HepG2 (cell line): Measurements from ENCODE around the gene LRRC8D. TPM values are rescaled to one million over a fixed set of nuclear protein-coding genes. Genes with fewer than 3 reads are reported as not detected.

Experiments used
- CENPT ChIP-seq: sonication (generic); formaldehyde crosslinking; IDR thresholded peaks from 2 replicates; pipeline ENCODE4 v1.8.0; 2022; ENCODE audit warnings: low read depth, mild to moderate bottlenecking, moderate library complexity, missing genetic modification reagents
- FOXK2 ChIP-seq: fragments of 450-650 bp; IDR thresholded peaks from 2 replicates; pipeline ENCODE4 v1.6.1; 2016
- KLF13 ChIP-seq: sonication (generic); formaldehyde crosslinking; IDR thresholded peaks from 2 replicates; pipeline ENCODE4 v1.4.0; 2020; ENCODE audit warnings: mild to moderate bottlenecking, missing genetic modification reagents
- NFE2L2 ChIP-seq: fragments of 150-350 bp; IDR thresholded peaks from 2 replicates; pipeline ENCODE4 v1.6.1; 2014; ENCODE audit warnings: low read length
- NONO ChIP-seq, 2 experiments: fragments of 450-650 bp in 1 of 2; sonication (generic) in 1 of 2; formaldehyde crosslinking in 1 of 2; IDR thresholded peaks in 1 of 2; conservative IDR thresholded peaks in 1 of 2; 2 replicates each; pipeline versions ENCODE4 v1.6.1 to v1.8.0; 2017 to 2022; ENCODE audit warnings: mild to moderate bottlenecking in 1 of 2, missing genetic modification reagents in 1 of 2, moderate library complexity in 1 of 2
- PHF5A ChIP-seq: IDR thresholded peaks from one replicate; pipeline ENCODE4 v1.6.1; 2018; ENCODE audit warnings: low read depth, missing genetic modification reagents; ENCODE audit not compliant: unreplicated experiment
- RARA ChIP-seq: IDR thresholded peaks from 2 replicates; pipeline ENCODE4 v1.6.1; 2016; ENCODE audit warnings: missing genetic modification reagents, missing compliant biosample characterization
- RARG ChIP-seq: sonication (generic); formaldehyde crosslinking; IDR thresholded peaks from 2 replicates; pipeline ENCODE4 v1.4.0; 2020; ENCODE audit warnings: low read depth, mild to moderate bottlenecking, missing genetic modification reagents
- RNF2 ChIP-seq: fragments of 450-650 bp; conservative IDR thresholded peaks from 2 replicates; pipeline ENCODE4 v1.6.1; 2016; ENCODE audit warnings: low read depth
- SKIL ChIP-seq: sonication (generic); formaldehyde crosslinking; IDR thresholded peaks from 2 replicates; pipeline ENCODE4 v1.8.0; 2022; ENCODE audit warnings: missing genetic modification reagents, mild to moderate bottlenecking, moderate library complexity, borderline replicate concordance
- SMAD3 ChIP-seq: sonication (generic); formaldehyde crosslinking; IDR thresholded peaks from 2 replicates; pipeline ENCODE4 v1.4.0; 2020; ENCODE audit warnings: missing genetic modification reagents
- YEATS2 ChIP-seq: sonication (generic); formaldehyde crosslinking; IDR thresholded peaks from 2 replicates; pipeline ENCODE4 v1.4.0; 2020; ENCODE audit warnings: missing genetic modification reagents, borderline replicate concordance
- ZBTB10 ChIP-seq: sonication (generic); formaldehyde crosslinking; IDR thresholded peaks from 2 replicates; pipeline ENCODE4 v1.4.0; 2020; ENCODE audit warnings: missing genetic modification reagents, borderline replicate concordance
- ZFP36 ChIP-seq: fragments of 150-350 bp; IDR thresholded peaks from 2 replicates; pipeline ENCODE4 v1.6.1; 2018; ENCODE audit warnings: borderline replicate concordance, low read length, low read depth; ENCODE audit not compliant: partially characterized antibody
- ZNF460 ChIP-seq: sonication (generic); formaldehyde crosslinking; IDR thresholded peaks from 2 replicates; pipeline ENCODE4 v1.5.1; 2020; ENCODE audit warnings: missing genetic modification reagents, mild to moderate bottlenecking, borderline replicate concordance
- ZNF484 ChIP-seq: sonication (generic); formaldehyde crosslinking; IDR thresholded peaks from 2 replicates; pipeline ENCODE4 v1.5.1; 2020; ENCODE audit warnings: mild to moderate bottlenecking, low read depth, missing genetic modification reagents, borderline replicate concordance
- ZNF562 ChIP-seq: sonication (generic); formaldehyde crosslinking; IDR thresholded peaks from 2 replicates; pipeline ENCODE4 v1.8.0; 2022; ENCODE audit warnings: missing genetic modification reagents, borderline replicate concordance
- ZNF569 ChIP-seq: sonication (generic); formaldehyde crosslinking; IDR thresholded peaks from 2 replicates; pipeline ENCODE4 v1.5.0; 2020; ENCODE audit warnings: mild to moderate bottlenecking, missing genetic modification reagents, moderate library complexity, borderline replicate concordance
- ZNF614 ChIP-seq: IDR thresholded peaks from 2 replicates; pipeline ENCODE4 v1.6.1; 2018; ENCODE audit warnings: missing biosample characterization, missing genetic modification reagents, inconsistent platforms, borderline replicate concordance
- ZNF672 ChIP-seq: sonication (generic); formaldehyde crosslinking; IDR thresholded peaks from 2 replicates; pipeline ENCODE4 v1.8.1; 2022; ENCODE audit warnings: missing genetic modification reagents
- ZNF720 ChIP-seq: sonication (generic); formaldehyde crosslinking; IDR thresholded peaks from 2 replicates; pipeline ENCODE4 v1.4.0; 2020; ENCODE audit warnings: missing genetic modification reagents
- ZNF775 ChIP-seq: sonication (generic); formaldehyde crosslinking; IDR thresholded peaks from 2 replicates; pipeline ENCODE4 v1.4.0; 2020; ENCODE audit warnings: missing genetic modification reagents, mild to moderate bottlenecking, moderate library complexity, borderline replicate concordance
- polyA plus RNA-seq, 8 experiments: library from polyadenylated mRNA; depleted of rRNA in 3 of 8; stranded (reverse) in 7 of 8; unstranded in 1 of 8; fragments of >200 nt; fragmentation: Illumina TruSeq in 4 of 8; extraction: Trizol in 4 of 8; gene quantifications; 2 replicates each; pipeline versions ENCODE4 v1.2.1 to v1.2.3, GENCODE V29; 2011 to 2016; ENCODE audit warnings: low read depth in 4 of 8, missing spikeins in 1 of 8, mixed read lengths in 1 of 8; ENCODE audit not compliant: insufficient read depth in 1 of 8
- total RNA-seq, 5 experiments: library from RNA; depleted of rRNA; stranded (reverse); fragments of >200 nt; fragmentation: Illumina TruSeq; extraction: Trizol; gene quantifications; 2 replicates each; pipeline ENCODE4 v1.2.3, GENCODE V29; 2016; ENCODE audit warnings: low read depth in 1 of 5
- TF ChIP-seq, protein P1 (sequence below): sonication (generic); formaldehyde crosslinking; IDR thresholded peaks from 2 replicates; pipeline ENCODE4 v1.5.1; 2020; ENCODE audit warnings: mild to moderate bottlenecking, missing genetic modification reagents, moderate library complexity

Gene LRRC8D
- total and polyA plus RNA-seq, 2 of the 13 experiments (the other 11 are each of a cell fraction or from before 2014, with no cell fraction given), result 29.9 to 45.5 TPM

DNA sequence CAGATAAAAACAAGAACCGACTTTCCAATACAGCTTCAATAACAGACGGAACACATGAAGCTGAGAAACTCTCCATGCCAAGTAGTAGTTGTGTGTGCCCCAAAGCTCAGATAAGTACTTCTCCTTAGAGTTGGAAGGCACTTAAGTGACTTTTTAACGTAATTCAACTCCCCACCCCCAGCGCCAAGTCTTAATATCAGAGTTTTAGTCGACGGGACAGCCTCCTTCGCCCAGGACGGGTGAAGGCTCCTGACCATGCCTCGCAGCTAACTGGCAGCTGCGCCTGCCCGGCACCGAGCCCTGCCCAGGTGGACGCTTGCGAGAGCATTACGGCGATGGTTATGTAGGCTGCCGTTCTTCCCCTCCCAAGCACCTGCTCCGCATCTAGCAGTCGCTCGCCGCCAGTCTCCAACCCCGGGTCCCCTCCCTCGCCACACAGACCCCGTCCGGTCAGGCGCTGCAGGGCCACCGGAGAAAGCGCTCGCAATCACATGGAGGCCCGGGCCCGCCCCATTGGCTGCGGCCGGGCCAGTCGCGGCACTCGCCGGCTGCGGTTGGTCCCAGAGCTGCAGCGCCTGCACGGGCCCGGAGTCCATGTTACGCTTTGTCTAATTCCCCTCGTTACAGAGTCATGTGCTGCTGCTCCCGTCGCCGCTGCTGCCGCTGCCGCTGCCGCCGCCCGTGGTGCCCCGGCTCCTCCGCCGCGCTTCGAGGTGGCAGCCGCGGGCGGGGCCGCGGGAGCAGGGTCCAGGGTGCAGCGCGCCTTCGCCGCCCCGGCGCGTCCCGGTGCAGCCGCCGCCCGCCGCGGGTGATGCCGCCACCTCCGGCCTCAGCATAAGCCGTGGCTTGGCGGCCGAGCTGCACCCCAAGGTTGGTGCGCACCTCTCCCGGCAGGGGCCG is at the start of gene LRRC8D (continued):
- TF ChIP-seq RARA (CRISPR knock-in tag), result 0 out of 2 replicates have a peak, but pooled peaks have one; percentile 24
- TF ChIP-seq NONO (IDR thresholded peaks at IDR 0.05), result no peak
- TF ChIP-seq NONO (CRISPR knock-in tag; conservative IDR thresholded peaks at IDR 0.05), result peak; percentile 52; the same call in 1 of the 2 replicates
- TF ChIP-seq, protein P1, sequence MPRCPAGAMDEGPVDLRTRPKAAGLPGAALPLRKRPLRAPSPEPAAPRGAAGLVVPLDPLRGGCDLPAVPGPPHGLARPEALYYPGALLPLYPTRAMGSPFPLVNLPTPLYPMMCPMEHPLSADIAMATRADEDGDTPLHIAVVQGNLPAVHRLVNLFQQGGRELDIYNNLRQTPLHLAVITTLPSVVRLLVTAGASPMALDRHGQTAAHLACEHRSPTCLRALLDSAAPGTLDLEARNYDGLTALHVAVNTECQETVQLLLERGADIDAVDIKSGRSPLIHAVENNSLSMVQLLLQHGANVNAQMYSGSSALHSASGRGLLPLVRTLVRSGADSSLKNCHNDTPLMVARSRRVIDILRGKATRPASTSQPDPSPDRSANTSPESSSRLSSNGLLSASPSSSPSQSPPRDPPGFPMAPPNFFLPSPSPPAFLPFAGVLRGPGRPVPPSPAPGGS (CRISPR knock-in tag), result 0 out of 2 replicates have a peak, but pooled peaks have one; percentile 20
- no peak for TF ChIP-seq NFE2L2
- TF ChIP-seq FOXK2, result no peak
- no peak for TF ChIP-seq ZNF484 (CRISPR knock-in tag)
- no peak for TF ChIP-seq CENPT (CRISPR knock-in tag)
- no peak for TF ChIP-seq RARG (CRISPR knock-in tag)
- TF ChIP-seq ZNF672 (CRISPR knock-in tag), result 0 out of 2 replicates have a peak, but pooled peaks have one; percentile 65
- TF ChIP-seq ZNF460 (CRISPR knock-in tag), result no peak
- no peak for TF ChIP-seq YEATS2 (CRISPR knock-in tag)
- TF ChIP-seq SMAD3 (CRISPR knock-in tag), result no peak
- TF ChIP-seq KLF13 (CRISPR knock-in tag), result no peak
- TF ChIP-seq SKIL (CRISPR knock-in tag), result no peak
- 0 out of 2 replicates have a peak, but pooled peaks have one; percentile 17 for TF ChIP-seq ZBTB10 (CRISPR knock-in tag)
- TF ChIP-seq PHF5A (CRISPR knock-in tag), result no peak
- TF ChIP-seq ZNF562, result peak; percentile 63; the same call in 1 of the 2 replicates
- TF ChIP-seq ZFP36, result no peak
- TF ChIP-seq ZNF614 (CRISPR knock-in tag), result no peak
- TF ChIP-seq ZNF720 (CRISPR knock-in tag), result no peak
- peak; percentile 96 for TF ChIP-seq RNF2
- TF ChIP-seq ZNF569 (CRISPR knock-in tag), result no peak
- no peak for TF ChIP-seq ZNF775 (CRISPR knock-in tag)
